A673 (cell line): ENCODE results near the gene IMMP2L.

Experiments
- CTCF ChIP-seq: fragments of 300-800, 200-600 bp; sonication (generic); conservative IDR thresholded peaks from 2 replicates; pipeline ENCODE4 v1.5.1; 2017; ENCODE audit warnings: low read depth, mild to moderate bottlenecking, antibody characterized with exemption, low read length, moderate library complexity, mixed read lengths
- EZH2 ChIP-seq: fragments of 200-600 bp; sonication (generic); IDR thresholded peaks from 2 replicates; pipeline ENCODE4 v1.6.1; 2017; ENCODE audit warnings: borderline replicate concordance, low read depth, mild to moderate bottlenecking, mixed read lengths, antibody characterized with exemption, low read length; ENCODE audit not compliant: poor library complexity, severe bottlenecking

- TF ChIP-seq CTCF (no peak), EZH2 (no peak)
Measured at GRCh38 chr7:111560773-111561653, 1.3 kb downstream of the IMMP2L start.
